Right kidney (tissue), 1 donor: ENCODE measurements around the gene MGAT5B.

Source experiments
- DNase-seq: peaks from one replicate; pipeline ENCODE4 v3.0.0-alpha.2; 2016

MGAT5B gene

DNA sequence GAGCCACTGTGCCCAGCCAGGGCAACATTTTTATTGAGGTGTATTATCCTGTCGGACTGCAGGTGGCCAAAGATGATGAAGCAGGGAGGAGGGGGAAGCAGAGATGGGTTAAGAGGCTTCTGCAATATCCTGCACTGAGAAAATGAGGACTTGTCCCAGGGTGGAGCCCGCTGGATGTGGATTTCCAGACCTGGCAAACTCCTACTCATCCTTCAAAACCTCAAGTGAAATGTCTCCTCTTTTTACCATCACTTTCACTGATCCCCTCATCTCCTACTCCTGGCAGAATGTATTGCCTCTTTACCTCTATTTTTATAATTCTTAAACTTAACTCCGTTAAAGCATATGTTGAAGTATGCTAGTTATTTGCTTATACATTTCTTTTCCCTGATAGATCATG is 60.9 kb downstream of the MGAT5B start:
- DNase-seq = no peak

DNA sequence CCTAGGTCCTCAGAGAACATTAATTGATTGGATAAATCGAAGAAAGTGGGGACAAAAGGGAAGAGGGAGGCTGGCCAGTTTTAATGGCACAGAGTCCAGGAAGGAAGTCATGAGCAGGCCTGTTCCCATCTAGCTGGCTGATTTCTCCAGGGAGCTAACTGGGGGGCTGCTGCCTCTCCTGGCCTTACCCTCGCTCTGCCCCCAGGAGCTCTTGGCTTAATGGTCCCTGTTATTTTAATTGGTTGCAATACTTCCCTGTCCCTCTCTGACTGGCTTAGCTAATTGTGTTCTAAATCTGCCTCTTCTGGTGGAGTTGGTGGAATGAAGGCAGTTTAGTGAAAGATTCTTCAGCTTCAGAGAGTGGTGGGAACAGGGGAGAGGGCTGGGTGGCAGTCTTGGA is 61.4 kb downstream of the MGAT5B start:
- no peak for DNase-seq

DNA sequence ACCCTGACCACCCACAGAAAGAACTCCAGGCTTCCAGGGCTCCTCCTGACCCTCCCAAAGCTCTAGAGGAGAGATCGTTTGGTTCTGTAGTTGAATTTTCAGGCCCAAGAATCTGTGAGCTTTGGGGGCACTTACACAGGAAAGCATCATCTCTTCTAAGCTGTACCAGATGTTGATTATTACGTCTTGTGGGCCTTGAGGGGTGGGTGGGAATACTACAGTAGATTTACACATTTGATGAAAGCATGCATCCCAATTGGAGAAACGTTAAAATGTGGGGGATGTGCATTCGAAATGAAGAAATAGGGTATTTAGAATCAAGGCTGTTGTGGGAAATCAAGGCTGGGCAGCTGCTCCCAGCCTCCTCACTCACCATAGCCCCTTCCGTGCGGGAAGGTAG is 61.9 kb downstream of the MGAT5B start:
- DNase-seq = no peak

DNA sequence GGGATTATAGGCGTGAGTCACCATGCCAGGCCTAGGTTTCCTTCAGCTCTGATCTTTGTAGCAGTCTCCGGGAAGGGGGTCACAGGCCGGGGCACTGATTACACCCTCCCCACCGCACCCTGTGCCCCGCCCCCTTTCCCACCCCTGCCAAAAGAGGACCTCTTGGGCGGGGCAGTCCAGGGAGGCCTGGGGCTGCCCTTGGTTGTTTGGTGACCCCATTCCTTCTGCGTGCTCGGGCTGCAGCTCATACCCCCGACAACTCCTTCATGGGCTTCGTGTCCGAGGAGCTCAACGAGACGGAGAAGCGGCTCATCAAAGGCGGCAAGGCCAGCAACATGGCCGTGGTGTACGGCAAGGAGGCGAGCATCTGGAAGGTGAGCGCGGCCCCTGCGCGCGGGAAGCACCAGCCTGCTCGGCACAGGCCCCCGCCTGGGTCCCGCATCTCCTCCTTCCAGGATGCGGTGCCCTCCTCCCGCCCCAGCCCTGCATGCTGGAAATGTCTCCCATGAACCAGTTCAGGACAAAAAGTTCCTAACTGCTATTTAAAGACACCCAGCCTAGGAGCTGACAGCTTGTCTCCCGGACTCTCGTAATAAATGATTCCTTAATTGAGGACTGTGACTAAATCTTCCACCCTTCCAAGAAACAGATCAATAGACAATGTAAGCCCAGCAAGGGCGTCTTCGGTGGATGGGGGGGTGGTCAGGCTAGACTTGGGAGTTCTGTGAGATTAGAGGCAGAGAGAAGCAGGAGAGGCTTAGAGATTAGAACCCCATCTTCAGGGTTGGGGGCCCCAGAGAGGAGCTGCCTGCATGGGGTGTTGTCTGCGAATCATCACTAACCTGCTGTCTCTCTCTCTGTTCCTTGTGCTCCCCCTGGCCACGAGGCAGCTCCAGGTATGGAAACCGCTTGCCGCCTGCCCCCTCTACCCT is 64.5 kb downstream of the MGAT5B start:
- no peak for DNase-seq

DNA sequence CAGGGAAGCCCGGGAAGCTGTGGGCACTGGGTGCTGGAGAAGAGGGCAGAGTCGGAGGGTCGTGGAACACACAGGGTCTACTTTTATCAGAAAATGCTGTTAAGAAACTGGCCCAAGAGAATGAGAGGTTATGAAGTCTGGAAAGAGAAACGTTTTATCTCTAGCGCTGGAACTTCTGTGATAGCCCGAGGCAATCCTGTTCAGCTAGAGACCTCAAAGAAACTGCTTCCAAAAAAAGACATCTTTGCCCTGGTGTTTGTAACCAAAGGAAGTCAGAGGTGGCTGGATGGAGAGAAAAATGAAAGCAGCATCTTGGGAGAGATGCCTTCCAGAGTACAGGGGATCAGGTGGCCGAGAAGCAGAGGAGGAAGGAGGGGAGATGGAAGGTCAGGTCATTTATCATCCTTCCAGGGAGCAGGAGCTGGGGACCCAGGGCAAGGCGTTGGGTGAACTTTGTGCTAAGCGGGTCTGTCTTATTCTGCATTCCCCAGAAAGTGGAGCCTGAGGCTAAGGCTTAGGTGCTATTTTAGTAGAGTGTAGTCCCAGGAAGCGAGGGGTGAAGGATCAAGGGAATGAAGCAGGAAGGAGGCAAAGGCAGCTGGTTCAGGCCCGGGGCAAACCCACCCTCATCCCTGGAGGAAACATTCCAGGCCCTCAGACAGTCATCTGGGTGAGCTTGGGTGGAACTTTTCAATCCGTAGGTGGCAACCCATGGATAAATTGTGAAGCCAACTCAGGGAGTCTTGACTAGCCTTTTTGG is 66.5 kb downstream of the MGAT5B start:
- DNase-seq = no peak

DNA sequence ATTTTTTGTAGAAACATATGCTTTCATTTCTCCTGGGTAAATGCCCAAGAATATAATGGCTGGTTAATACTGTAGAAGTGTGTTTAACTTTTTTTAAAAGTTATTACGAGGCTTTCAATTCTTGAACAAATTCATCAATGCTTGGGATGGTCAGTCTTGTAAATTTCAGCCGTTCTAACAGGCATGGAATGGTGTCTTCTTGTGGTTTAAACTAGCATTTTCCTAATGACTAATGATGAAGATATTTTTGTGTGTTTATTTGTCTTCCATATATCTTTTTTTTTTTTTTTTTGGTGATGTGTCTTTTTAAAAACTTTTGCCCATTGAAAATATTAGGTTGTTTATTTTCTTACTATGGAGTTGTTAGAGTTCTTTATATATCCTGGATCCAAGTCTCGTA is 67.1 kb downstream of the MGAT5B start:
- DNase-seq = no peak

DNA sequence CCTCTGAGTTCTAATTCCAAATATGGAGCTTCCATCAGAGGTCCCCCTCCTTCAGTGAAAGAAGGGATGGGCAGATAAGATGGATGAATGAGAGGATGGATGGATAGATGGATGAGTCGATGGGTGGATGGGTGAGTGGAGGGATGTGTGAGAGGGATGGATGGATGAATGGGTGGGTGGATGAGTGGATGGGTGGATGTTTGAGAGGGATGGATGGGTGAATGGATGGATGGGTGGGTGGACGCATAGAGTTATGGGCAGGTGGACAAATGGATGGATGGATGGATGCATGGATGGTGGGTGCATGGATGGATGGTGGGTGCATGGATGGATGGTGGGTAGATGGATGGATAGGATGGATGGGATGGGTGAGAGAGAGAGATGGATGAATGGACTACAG is 69.0 kb downstream of the MGAT5B start:
- no peak for DNase-seq

DNA sequence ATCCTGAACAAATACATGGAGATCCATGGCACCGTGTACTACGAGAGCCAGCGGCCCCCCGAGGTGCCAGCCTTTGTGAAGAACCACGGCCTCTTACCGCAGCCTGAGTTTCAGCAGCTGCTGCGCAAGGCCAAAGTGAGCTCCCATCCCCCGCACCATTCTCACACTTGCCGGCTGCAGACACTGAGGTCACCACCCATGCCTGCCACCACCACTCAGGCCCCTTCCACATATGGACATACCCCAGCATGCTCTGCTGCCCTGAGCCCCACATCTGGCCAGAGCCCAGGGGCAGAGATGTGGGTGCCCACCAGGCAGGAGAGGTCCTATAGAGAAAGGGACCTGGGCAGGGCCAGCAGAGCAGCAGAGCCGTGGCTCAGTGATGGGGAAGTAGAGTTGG is 69.8 kb downstream of the MGAT5B start:
- no peak for DNase-seq

DNA sequence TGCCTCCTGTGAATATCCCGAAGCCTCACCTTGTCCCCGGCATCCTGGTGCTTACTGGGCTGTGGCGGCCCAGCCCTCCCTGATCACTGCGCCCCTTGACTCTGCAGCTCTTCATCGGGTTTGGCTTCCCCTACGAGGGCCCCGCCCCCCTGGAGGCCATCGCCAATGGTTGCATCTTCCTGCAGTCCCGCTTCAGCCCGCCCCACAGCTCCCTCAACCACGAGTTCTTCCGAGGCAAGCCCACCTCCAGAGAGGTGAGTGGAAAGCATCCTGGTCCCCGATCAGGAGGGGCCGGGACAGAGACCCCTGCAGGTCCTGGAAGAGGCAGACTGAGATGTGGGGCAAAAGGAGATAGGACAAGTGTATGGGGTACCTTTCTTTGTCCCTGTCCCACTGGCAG is 72.1 kb downstream of the MGAT5B start:
- DNase-seq = no peak

DNA sequence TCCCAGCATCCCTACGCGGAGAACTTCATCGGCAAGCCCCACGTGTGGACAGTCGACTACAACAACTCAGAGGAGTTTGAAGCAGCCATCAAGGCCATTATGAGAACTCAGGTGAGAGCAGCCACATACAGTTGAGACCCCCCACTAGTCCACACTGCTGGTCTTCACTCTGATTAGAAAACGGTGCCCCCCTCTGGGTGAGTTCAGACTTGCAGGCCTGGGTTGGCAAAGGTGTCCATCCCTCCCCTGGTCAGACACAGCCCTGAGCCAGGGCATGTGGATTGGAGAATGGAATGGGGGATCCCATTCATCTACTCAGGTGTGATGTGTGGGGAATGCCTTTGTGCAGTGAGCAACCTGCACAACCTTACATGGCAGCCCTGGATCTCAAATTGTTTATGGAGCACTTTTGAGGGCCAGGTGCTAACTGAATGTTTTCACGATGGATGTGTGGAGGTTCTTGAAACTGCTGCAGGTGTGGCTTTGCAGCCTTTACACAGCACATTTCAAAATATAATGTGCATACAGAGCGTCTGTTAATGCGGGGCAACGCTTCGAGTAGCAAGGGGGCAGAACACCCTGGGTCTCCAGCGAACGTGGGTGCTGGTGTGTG is 72.6 kb downstream of the MGAT5B start:
- DNase-seq = no peak

DNA sequence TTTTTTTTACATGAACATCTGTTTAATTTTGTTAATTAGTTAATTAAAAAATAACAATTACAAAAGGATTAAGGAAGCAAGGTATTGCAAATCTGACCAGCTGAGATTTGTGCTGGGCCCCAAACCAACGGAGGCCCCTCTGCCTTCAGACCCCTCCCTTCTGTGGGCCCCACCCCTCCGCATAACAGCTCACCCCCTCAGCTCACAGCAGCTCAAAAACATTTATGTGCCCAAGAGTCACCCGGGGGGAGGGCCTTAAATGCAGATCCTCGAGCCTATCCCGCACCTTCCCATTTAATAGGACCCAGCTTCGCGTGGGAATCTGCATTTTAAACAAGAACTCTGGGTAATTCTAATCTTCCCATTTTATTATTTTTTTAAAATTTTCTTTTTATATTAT is 75.0 kb downstream of the MGAT5B start:
- DNase-seq = no peak

DNA sequence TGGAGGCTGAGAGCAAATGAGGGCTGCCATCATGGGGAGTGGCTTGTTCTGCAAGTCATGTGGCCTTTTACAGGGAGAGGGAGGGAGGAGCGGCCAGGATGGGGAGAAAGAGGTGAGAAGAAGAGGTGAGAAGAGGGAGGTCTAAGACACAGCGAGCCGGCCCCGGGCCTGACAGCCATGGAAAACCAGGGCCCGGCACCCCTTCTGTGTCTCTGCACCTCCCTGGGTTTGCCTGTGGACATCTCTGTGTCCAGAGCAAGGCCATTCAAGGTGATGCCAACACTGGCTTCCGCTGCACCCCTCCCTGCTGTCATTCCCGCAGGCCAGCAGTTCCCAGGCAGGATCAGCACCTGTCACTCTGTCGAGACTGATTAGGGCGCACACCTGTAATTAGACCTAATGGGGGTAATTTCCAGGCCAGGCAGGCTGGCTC is 75.6 kb downstream of the MGAT5B start:
- no peak for DNase-seq

DNA sequence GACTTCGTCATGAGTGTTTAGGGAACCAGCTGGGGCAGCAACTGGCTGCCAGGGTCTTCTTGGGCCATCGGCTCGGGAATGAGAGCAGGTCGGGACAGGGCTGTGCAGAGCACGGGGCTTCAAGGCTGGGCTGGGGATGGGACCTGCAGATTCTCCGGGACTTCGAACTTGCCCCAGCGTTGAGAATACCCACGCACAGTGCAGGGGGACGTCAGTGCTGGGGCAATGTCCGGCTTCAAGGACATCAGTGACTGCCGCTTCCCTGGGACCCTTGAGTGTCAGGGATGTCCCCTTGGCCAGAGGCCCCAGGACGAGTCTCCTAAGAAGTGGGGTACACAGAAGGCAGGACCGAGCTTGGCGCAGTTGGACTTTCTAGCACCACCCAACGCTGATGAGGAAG is 76.3 kb downstream of the MGAT5B start:
- no peak for DNase-seq

DNA sequence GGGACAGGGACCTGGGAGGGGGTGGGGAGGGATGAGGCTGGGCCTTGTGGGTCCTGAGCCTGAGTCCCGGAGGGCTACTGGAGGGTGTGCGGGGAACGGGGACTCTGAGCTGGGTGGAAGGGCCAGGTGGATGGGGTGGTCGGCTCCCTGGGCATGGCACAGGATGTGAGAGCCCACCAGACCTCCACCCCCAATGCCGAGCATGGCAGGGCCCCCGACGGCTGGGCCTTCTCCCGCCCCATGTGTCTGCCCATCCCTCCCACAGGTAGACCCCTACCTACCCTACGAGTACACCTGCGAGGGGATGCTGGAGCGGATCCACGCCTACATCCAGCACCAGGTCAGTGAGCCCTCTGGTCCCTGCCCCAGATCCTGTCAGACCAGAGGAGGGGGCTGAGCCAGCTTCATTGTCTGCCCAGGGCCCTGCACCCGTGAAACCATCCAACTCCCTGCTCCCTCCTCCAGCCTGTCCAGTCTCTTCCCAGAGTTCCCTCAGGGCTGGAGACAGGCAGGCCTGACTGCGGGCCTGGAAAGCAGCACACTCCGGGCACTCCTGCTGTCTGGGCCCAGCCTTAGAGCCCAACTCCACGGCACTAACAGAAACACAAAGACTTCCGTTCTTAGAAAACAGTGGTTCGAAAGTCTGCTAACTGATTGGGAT is 78.0 kb downstream of the MGAT5B start:
- DNase-seq = no peak

DNA sequence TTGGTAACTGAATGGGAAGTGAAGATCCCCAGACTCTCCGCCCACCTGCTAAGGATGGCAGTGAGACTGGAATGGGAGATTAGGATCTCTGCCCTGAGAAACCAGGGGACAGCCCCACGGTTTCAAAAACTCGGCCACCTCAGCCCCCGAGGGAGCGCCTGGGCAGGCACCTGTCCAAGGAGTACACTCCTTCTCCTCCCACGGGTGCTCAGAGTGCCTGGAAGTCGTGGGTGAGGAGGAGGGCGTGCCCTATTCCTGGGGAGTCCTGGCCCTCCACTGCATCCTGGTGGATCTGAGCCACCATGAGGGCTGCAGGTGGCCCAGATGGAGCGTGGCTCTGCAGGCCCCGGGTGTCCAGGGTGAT is 78.5 kb downstream of the MGAT5B start:
- no peak for DNase-seq

DNA sequence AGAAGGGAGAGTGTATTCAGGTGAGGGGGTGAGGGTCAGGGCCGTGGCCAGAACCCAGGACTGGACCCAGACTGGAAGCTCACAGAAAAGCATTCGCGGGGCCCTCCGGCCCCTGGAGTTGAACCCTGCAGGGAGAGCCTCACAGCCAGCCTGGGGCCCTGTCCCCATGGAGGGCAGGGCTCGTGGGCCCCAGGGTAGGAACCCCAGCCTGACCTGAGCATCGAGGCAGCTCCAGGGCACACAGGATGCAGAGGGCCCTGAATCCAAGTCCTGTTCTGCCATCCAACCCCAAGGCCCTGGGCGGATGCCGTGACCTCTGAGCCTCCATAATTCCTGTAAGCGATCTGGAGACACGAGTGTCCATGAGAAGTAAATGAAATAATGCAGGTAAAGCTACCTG is 79.1 kb downstream of the MGAT5B start:
- DNase-seq = no peak

DNA sequence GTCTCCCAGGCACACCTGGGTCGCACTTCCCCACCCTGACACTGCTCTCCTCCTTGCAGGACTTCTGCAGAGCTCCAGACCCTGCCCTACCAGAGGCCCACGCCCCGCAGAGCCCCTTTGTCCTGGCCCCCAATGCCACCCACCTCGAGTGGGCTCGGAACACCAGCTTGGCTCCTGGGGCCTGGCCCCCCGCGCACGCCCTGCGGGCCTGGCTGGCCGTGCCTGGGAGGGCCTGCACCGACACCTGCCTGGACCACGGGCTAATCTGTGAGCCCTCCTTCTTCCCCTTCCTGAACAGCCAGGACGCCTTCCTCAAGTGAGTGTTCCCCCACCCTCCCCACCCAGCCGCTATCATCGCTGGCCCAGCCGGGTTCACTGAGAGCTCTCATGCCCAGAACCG is 79.6 kb downstream of the MGAT5B start:
- no peak for DNase-seq

DNA sequence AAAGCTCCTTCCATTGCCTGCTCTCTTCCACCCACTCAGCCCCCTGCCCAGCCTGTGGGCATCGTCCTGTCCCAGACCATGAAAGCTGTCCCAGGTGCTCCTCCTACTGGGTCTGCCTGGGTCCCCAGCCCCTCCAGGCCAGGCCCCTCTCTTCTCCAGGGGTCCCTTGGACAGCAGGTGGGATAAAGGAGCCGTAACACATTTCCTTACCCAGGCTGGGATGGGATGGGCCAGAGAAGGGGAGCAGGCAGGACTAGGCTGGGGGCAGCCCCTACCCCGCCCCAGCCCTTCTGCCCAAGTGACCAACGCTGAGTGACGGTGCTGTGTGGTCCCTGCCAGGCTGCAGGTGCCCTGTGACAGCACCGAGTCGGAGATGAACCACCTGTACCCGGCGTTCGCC is 80.1 kb downstream of the MGAT5B start:
- DNase-seq = no peak

DNA sequence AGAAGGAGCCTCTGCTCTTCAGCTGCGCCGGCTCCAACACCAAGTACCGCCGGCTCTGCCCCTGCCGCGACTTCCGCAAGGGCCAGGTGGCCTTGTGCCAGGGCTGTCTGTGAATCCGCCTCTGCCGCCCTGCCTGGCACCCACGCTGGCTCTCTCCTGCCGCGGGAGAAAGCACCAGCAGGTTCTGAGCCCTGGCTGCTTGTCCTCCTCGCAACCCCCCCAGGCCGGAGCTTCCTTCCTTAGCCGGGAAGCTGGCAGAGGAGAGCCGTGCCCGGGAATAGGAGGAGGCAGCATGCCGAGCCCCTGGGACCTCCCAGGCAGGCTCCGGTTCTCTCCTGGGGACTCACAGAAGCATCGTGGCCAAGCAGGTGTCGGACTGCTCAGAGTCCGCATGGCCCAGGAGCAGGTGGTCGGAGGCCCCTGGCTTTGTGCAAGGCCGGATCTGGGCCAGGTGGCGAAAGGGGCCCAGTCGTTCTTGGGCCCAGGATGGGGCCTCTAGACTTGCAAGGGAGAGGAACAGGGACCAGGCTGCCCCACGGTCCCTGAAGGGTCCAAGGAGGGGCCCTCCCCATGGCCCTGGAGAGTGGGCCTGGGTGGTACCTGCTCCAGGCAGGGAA is 80.6 kb downstream of the MGAT5B start:
- no peak for DNase-seq

DNA sequence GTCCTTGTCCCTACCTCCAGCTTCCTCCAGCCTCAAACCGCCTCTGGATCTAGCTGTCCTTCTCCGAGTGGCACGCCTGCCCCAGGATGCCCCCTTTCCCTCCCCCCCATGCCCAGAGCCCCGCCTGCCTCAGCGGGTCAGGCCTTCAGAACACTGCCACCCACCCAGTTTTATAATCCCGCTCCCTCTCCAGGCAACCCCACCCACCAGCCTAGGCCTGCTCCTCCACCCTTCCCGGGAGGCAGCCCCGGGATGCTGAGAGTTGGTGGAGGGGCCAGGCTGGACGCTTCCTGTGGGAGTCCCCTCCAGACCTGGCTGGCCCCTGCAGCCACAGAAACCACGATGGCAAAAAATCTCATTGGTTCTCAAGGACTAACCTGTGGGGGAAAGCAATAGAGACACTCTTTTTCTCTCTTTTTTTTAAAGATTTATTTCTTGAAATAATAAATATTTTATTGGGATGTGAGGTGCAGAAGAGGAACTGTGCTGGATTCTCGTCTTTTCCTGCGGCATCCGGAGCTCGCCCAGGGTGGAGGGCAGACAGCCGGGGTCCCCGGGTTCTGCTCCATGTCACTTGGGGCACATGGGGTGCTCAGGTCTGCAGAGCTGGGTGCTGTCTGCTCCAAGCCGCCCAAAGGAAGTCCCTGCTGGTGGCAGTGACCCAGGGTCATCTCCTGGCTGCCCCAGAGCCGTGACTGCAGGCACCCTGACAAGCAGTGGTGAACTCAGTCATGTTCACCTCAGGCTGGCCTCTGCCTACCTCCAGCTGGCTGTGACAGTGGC is 81.9 kb downstream of the MGAT5B start:
- DNase-seq = no peak

DNA sequence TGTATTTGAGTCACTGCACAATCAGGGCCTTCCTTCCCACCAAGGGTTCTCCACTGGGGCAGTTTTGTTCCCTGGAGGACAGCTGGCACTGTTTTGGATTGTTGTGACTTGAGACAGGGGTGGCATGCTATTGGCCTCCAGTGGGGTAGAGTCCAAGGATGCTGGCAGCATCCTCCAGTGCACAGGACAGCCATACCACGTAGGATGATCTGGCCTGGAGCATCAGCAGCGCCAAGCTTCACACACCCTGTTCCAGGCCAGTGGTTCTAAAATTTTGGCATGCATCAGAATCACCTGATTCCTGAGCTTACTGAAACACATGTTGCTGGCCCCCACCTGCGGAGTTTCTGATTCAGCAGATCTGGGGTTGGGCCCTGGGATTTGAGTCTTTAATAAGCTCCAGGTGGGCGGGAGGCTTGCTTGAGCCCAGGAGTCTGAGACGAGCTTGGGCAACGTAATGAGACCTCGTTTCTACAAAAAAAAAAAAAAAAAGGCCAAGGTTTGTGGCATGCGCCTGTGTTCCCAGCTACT is 83.2 kb downstream of the MGAT5B start:
- no peak for DNase-seq
